ENCODE results near the gene ADH1B.
"Not testable (repeated sequence)": the region's sequence is repeated elsewhere in the genome, so short reads cannot be mapped to it uniquely, and the experiment has no call there.

The ADH1B gene

GRCh38 chr4:99321241-99322191, at the start of gene ADH1B:
ADH1B (minus strand) TSS chr4:99321401; CDS start chr4:99321331, 70 bp downstream.
- no peak for DNase-seq

GRCh38 chr4:99367817-99368216, 46.6 kb upstream of the ADH1B start:
- not testable (repeated sequence) for DNase-seq

GRCh38 chr4:99366491-99366890, 45.3 kb upstream of the ADH1B start:
- DNase-seq, result no peak

GRCh38 chr4:99362768-99363167, 41.6 kb upstream of the ADH1B start:
- no peak for DNase-seq

GRCh38 chr4:99361899-99362275, 40.7 kb upstream of the ADH1B start:
- DNase-seq, result no peak

- DNase-seq, result no peak
Observed at GRCh38 chr4:99361268-99361898, 40.2 kb upstream of the ADH1B start.

- no peak for DNase-seq
Observed at GRCh38 chr4:99359480-99360204, 38.4 kb upstream of the ADH1B start.

- no peak for DNase-seq
Observed at GRCh38 chr4:99357948-99358347, 36.7 kb upstream of the ADH1B start.

- DNase-seq, result no peak
Observed at GRCh38 chr4:99356992-99357391, 35.8 kb upstream of the ADH1B start.

- peak; percentile 10 for DNase-seq
Observed at GRCh38 chr4:99356149-99356548, 34.9 kb upstream of the ADH1B start.

- no peak for DNase-seq
Observed at GRCh38 chr4:99352602-99353537, 31.7 kb upstream of the ADH1B start, which contains the start of gene ADH1C. ADH1C (minus strand) TSS chr4:99352746; CDS start chr4:99352675, 71 bp downstream.

GRCh38 chr4:99351487-99351886, 30.3 kb upstream of the ADH1B start:
- DNase-seq, result no peak

- no peak for DNase-seq
Observed at GRCh38 chr4:99349338-99349737, 28.1 kb upstream of the ADH1B start.

GRCh38 chr4:99342624-99343023, 21.4 kb upstream of the ADH1B start:
- not testable (repeated sequence) for DNase-seq

GRCh38 chr4:99341426-99341825, 20.2 kb upstream of the ADH1B start:
- DNase-seq, result no peak

GRCh38 chr4:99339172-99339571, 18.0 kb upstream of the ADH1B start:
- no peak for DNase-seq

- DNase-seq, result no peak
Observed at GRCh38 chr4:99336553-99336952, 15.4 kb upstream of the ADH1B start.

GRCh38 chr4:99334880-99335279, 13.7 kb upstream of the ADH1B start:
- DNase-seq, result no peak

- no peak for DNase-seq
Observed at GRCh38 chr4:99330648-99331047, 9.4 kb upstream of the ADH1B start.

- DNase-seq, result no peak
Observed at GRCh38 chr4:99329876-99330275, 8.7 kb upstream of the ADH1B start.

- no peak for DNase-seq
Observed at GRCh38 chr4:99324979-99325378, 3.8 kb upstream of the ADH1B start.

GRCh38 chr4:99324361-99324760, 3.2 kb upstream of the ADH1B start:
- DNase-seq, result no peak
